GM18520 (cell line): ENCODE data around the gene ACTR1B.
"Not testable (repeated sequence)": the region's sequence is repeated elsewhere in the genome, so short reads cannot be mapped to it uniquely, and the experiment has no call there.

Experiments
- ATAC-seq: cut with Tn5 transposase; IDR thresholded peaks from one replicate; pipeline ENCODE4 v1.9.1; 2021; ENCODE audit not compliant: unreplicated experiment

The ACTR1B gene

DNA sequence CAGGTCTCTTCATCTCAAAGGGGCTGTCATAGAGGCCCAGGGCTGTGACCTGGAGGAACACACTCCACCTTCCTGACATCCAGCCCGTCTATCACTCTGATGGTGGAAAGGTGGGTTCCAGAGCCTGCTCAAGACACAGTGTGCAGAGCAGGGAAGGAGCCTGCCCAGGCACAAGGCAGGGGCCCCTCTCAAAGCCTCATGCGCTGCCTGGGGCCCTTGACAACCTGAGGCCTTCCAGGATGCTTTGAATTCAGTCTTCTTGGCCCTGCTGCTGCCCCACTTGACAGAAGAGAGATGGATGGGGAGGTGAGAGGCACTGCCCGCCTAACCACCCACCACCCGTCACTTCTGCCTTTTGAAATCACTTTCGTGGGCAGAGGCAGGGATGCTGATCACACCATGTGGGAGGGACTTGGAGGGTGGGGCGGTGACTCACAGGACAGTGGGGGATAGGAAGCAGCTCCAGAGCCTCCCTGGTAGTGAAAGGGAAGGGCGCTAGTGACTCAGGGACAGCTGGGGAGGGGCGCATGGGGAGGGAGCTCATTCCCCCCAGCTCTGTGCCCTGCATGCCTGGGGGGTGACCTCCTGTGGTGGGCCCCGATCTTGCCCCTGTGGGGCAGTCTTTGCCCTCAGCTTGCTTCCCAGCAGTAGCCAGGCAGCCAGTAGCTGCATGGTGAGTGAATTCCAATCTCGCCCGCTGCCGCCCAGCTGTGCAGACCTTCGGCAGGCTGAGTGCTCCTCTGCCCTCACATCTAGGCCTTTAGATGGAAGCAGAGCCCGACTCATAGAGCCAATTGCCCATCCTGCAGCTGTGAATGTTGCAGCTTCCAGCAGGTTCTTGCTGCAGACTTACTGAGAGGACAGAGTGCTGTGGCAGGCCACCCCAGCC, 44.7 kb downstream of the ACTR1B start:
- ATAC-seq = not testable (repeated sequence)

DNA sequence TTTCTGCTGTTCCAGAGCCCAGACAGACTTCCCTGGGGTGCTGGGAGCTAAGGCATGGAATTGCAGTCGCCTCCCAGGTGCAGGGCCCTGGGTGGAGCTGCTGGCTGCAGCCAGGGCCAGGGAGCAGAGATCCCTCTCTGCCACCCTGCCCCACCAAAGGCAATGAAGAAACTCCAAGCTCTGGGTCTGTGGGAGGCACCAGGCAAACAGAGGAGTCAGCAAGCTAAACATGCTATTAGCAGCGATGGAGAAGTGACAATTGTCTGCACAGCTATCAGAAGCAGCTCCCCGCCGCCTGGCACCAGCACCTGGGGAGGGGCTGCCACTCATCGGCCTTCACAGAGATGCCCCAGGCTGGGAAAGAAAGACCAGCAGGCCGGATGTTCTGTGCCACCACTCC, 45.9 kb downstream of the ACTR1B start:
- ATAC-seq = no peak

DNA sequence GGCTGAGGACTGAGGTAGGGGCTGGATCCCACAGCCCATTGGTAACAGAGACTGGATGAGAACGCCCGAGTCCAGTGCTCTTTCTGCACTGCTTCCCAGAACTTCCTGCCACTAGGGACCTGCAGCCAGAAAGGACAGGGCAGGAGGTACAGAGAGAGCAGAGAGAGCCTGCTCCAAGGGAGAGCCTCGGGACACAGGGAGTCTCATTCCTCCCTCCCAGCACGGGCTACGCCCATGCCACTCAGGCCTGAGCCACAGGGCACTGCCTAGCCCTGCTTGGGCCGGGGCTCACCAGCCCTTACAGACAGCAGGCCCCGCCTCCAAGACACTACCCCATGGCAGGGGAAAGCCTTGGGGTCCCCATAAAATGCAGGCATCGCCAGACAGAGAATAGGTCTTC, 48.1 kb downstream of the ACTR1B start:
- ATAC-seq = not testable (repeated sequence)

- not testable (repeated sequence) for ATAC-seq
Observed at GRCh38 chr2:97611895-97612294, 51.9 kb downstream of the ACTR1B start.

DNA sequence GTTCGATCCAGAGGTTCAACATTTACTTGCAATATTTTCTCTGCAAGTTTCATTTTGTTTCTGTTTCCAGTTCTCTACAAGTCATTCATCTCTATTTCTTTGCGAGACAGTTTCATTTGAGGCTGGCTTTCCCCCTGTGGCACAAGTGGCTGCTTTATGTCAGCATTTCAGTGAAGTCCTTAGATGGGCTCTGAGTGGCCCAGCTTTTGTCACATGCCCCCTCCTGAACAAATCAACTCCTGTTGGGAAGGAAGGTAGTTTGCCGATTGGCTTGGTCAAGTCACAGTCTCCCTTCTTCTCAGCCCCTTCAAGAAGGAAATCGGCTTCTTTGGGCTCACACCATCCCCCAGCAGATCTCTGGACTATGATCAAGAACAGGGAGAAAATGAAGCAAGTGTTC, 55.1 kb downstream of the ACTR1B start:
- ATAC-seq = not testable (repeated sequence)
